Prostate gland (tissue), 2 donors: Measurements from ENCODE around the gene SLC8A2. TPM values are rescaled to one million over a fixed set of nuclear protein-coding genes. Genes with fewer than 3 reads are reported as not detected.

Source experiments
- DNase-seq: peaks from one replicate; pipeline ENCODE4 v3.0.0-alpha.2; 2019; ENCODE audit warnings: low spot score
- H3K27ac ChIP-seq, 2 donors: fragments of 200-600 bp; sonication (generic); 2 replicates each; pipeline ENCODE4 v1.5.1; 2017 to 2019
- H3K27me3 ChIP-seq: fragments of 200-600 bp; sonication (generic); replicated peaks from 2 replicates; pipeline ENCODE4 v1.5.1; 2019; ENCODE audit not compliant: insufficient read depth
- H3K36me3 ChIP-seq, 2 donors: fragments of 200-600 bp; sonication (generic); 1 replicate in 1 of 2; 2 replicates in 1 of 2; pipeline versions ENCODE4 v1.5.1 to v1.8.1; 2017 to 2019
- H3K4me1 ChIP-seq: fragments of 200-600 bp; sonication (generic); replicated peaks from 2 replicates; pipeline ENCODE4 v1.5.1; 2019
- H3K4me3 ChIP-seq, 2 donors: fragments of 200-600 bp; sonication (generic); 2 replicates each; pipeline ENCODE4 v1.5.1; 2017 to 2019
- H3K9me3 ChIP-seq: fragments of 200-600 bp; sonication (generic); 2 replicates; pipeline ENCODE4 v1.5.1; 2017
- POLR2A ChIP-seq: fragments of 450-650 bp; IDR thresholded peaks from one replicate; pipeline ENCODE4 v1.6.1; 2016; ENCODE audit warnings: antibody characterized with exemption, mild to moderate bottlenecking
- POLR2AphosphoS5 ChIP-seq: sonication (generic); formaldehyde crosslinking; IDR thresholded peaks from one replicate; pipeline ENCODE4 v1.6.1; 2017; ENCODE audit warnings: antibody characterized with exemption
- WGBS: methylation state at CpG from one replicate; pipeline ENCODE4 v1.1.5; 2018; 5-methylcytosine and 5-hydroxymethylcytosine counted together
- intact Hi-C: fragments of 100-400 bp; cut with DNase I; formaldehyde crosslinking; loops from one replicate; pipeline ENCODE4 v1.14.2; 2022
- total RNA-seq, 2 donors: library from RNA; depleted of rRNA; stranded (reverse); fragments of >200 nt; gene quantifications; one replicate each; pipeline ENCODE4 v1.1.0, GENCODE V29; 2016
- TF ChIP-seq, protein P1 (sequence below), 4 experiments: fragments of 200-600 bp in 2 of 4; fragments of 450-650 bp in 2 of 4; sonication (generic) in 2 of 4; IDR thresholded peaks; 1 replicate in 3 of 4; 2 replicates in 1 of 4; pipeline ENCODE4 v1.5.1; 2016 to 2019; ENCODE audit warnings: antibody characterized with exemption in 4 of 4, mild to moderate bottlenecking in 2 of 4, moderate library complexity in 2 of 4

Gene SLC8A2
- total RNA-seq, 2 donors from 2014 or later, result 1.3 to 7.7 TPM

DNA sequence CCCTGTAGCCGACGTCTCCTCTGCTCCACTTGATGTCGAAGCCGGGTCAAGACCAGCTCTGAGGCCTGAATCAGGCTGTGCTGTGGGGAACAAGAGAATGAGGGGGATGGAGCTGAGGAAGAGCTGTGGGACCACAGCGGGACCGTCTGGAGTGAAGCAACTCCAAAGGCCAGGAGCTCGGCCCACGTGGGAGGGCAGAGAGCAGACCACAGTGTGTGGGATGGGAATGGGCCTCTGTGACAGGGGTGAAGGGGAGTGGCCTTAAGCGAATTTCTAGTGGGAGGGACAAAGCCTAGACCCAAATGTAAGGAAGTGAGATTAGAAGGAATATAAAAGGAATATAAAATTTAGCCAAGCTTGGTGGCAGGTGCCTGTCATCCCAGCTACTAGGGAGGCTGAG is 3.8 kb upstream of the SLC8A2 start:
- no peak for TF ChIP-seq POLR2AphosphoS5
- no peak for TF ChIP-seq POLR2A
- TF ChIP-seq, protein P1, sequence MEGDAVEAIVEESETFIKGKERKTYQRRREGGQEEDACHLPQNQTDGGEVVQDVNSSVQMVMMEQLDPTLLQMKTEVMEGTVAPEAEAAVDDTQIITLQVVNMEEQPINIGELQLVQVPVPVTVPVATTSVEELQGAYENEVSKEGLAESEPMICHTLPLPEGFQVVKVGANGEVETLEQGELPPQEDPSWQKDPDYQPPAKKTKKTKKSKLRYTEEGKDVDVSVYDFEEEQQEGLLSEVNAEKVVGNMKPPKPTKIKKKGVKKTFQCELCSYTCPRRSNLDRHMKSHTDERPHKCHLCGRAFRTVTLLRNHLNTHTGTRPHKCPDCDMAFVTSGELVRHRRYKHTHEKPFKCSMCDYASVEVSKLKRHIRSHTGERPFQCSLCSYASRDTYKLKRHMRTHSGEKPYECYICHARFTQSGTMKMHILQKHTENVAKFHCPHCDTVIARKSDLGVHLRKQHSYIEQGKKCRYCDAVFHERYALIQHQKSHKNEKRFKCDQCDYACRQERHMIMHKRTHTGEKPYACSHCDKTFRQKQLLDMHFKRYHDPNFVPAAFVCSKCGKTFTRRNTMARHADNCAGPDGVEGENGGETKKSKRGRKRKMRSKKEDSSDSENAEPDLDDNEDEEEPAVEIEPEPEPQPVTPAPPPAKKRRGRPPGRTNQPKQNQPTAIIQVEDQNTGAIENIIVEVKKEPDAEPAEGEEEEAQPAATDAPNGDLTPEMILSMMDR (IDR thresholded peaks at IDR 0.05), result no peak
- H3K27ac ChIP-seq, result no peak overlapping the region
- no peaks in the 10 kb centered on the region for H3K4me1 ChIP-seq
- no peak for DNase-seq
- intact Hi-C loops, result no loop called here
- no peaks in the 10 kb centered on the region for H3K36me3 ChIP-seq
- no peaks in the 10 kb centered on the region for H3K9me3 ChIP-seq
- peaks cover 2% of the 10 kb centered on the region for H3K27me3 ChIP-seq
- no peak overlapping the region for H3K4me3 ChIP-seq
- WGBS, result 76% methylated on average over 9 of the region's 9 CpGs

DNA sequence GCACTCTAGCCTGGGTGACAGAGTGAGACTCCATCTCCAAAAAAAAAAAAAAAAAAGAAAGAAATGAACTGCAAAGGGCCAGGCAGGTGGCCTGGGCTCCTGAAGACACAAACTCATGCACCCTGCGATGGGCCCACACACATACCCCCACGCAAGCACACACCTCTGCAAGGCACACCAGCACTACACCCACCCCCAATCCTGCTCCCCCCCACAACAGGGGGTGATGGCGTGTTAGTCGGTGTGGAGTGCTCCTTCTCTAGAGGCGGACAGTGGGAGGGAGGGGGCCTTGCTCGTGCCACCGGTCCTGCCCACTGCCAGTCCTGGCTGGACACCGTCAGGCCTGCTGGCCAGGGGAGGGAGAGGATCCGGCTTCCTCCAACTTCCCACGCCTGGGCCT is 1.6 kb upstream of the SLC8A2 start:
- TF ChIP-seq, protein P1 (IDR thresholded peaks at IDR 0.05), result no peak
- TF ChIP-seq POLR2AphosphoS5 (no peak), POLR2A (no peak)
- H3K27me3 ChIP-seq, result peaks cover 2% of the 10 kb centered on the region
- no peak for DNase-seq
- no peak overlapping the region for H3K27ac ChIP-seq
- WGBS, result 78% methylated on average over 9 of the region's 10 CpGs
- no peaks in the 10 kb centered on the region for H3K36me3 ChIP-seq
- intact Hi-C loops, result no loop called here
- H3K4me3 ChIP-seq, result no peak overlapping the region
- no peaks in the 10 kb centered on the region for H3K9me3 ChIP-seq
- no peaks in the 10 kb centered on the region for H3K4me1 ChIP-seq

DNA sequence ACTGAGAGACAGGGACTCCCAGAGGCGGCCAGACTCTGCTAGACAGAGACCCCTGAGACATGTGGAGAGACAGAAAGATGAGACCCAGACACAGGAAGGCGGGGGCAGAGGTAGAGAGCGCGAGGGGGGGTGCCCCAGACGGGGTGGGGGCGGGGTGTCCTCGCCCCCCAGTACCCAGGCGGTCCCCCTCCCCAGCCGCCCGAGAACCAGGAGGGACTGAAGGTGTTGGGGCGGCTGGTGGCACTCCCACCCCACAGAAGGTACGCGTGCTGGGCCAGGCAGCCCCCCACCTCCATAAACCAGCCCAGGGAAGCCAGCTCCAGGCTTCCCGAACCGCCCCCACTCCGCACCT is 336 bp downstream of the SLC8A2 start:
- DNase-seq, result no peak
- WGBS, result 3% methylated on average over 13 of the region's 16 CpGs
- H3K27me3 ChIP-seq, result peaks cover 2% of the 10 kb centered on the region
- no peak overlapping the region for H3K4me3 ChIP-seq
- intact Hi-C loops, result no loop called here
- no peak overlapping the region for H3K27ac ChIP-seq
- no peaks in the 10 kb centered on the region for H3K9me3 ChIP-seq
- H3K4me1 ChIP-seq, result no peaks in the 10 kb centered on the region
- H3K36me3 ChIP-seq, result no peaks in the 10 kb centered on the region
- no peak for TF ChIP-seq POLR2AphosphoS5
- TF ChIP-seq, protein P1 (IDR thresholded peaks at IDR 0.05), result no peak
- no peak for TF ChIP-seq POLR2A

DNA sequence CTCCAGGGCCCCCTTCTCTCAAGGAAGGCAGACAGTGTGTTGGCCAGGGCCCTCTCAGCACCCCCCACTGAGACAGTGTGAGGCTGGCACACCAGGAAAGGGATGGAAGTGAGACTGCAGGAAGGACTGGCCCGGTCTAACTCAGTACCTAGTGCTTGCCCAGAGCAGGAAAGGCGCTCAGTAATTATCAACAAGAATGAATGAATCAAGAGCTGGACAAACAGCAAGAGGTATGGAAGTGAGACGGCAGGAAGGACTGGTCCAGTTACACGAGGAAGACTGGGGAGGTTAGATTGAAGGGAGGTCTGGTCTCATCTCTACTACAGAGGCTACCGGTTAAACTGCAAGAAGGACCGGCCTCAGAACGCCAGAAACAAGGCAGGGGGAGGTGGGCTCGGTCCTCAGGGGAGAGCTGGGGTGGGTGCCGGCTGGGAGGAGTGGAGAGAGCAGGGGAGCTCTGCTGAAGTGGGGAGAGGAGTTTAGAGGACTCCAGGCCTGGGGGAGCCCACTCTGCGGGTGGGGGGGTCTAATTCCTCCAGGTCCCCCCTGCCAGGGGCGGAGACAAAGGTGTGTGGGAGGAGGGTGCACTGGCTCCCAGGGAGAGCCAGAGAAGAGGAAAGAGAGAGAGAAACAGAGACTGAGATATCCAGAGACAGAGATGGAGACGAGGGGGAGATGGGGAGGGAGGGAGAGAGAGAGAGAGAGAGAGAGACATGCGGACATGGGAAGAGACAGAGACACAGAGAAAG is 1.1 kb downstream of the SLC8A2 start:
- TF ChIP-seq POLR2A (no peak), POLR2AphosphoS5 (no peak)
- TF ChIP-seq, protein P1 (IDR thresholded peaks at IDR 0.05), result no peak
- 27% methylated on average over 13 of the region's 13 CpGs for WGBS
- intact Hi-C loops, result no loop called here

DNA sequence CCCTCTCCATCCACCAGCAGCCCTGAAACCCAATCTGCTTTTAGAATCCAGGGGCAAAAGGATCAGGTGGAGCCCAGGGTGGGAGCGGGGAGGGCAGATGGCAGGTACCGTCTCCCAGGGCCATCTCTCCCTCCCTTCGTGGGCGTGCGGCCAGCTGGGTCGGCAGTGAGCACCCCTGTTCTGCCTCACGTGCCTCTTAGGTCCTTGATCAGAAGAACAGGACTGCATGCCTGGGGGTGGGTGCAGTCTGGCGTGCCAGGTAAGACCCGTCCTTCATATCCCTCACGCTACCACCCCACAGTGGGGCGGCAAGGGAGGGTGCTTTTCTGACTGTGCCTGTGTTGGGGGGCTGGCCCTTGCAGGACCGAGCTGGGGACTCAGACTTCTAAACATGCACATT is 2.0 kb downstream of the SLC8A2 start:
- TF ChIP-seq, protein P1 (IDR thresholded peaks at IDR 0.05), result no peak
- TF ChIP-seq POLR2AphosphoS5 (no peak), POLR2A (no peak)
- H3K27ac ChIP-seq, result no peak overlapping the region
- peaks cover 2% of the 10 kb centered on the region for H3K27me3 ChIP-seq

More for the DNA sequence above, 1.1 kb downstream of the SLC8A2 start:
- H3K4me3 ChIP-seq, result no peak overlapping the region
- peaks cover 2% of the 10 kb centered on the region for H3K27me3 ChIP-seq
- H3K36me3 ChIP-seq, result no peaks in the 10 kb centered on the region
- no peak overlapping the region for H3K27ac ChIP-seq
- no peaks in the 10 kb centered on the region for H3K4me1 ChIP-seq
- no peaks in the 10 kb centered on the region for H3K9me3 ChIP-seq
- no peak for DNase-seq

More for the DNA sequence above, 2.0 kb downstream of the SLC8A2 start:
- H3K4me3 ChIP-seq, result no peak overlapping the region
- no peak for DNase-seq
- no peaks in the 10 kb centered on the region for H3K9me3 ChIP-seq
- WGBS, result 13% methylated on average over 12 of the region's 12 CpGs
- intact Hi-C loops, result no loop called here
- no peaks in the 10 kb centered on the region for H3K4me1 ChIP-seq
- no peaks in the 10 kb centered on the region for H3K36me3 ChIP-seq
